GM19099 (cell line): ENCODE results near the gene HGFAC.

ENCODE experiments used
- POLR2A ChIP-seq: IDR thresholded peaks from 3 replicates; pipeline ENCODE4 v1.6.1; 2011; ENCODE audit warnings: low read depth; ENCODE audit not compliant: insufficient read length; ENCODE audit errors: extremely low read depth

The HGFAC gene

GRCh38 chr4:3427706-3428446, 13.9 kb upstream of the HGFAC start:
- TF ChIP-seq POLR2A: no peak

GRCh38 chr4:3429651-3430050, 12.1 kb upstream of the HGFAC start:
- no peak for TF ChIP-seq POLR2A

- TF ChIP-seq POLR2A: no peak
Measured at GRCh38 chr4:3430524-3430923, 11.2 kb upstream of the HGFAC start.

GRCh38 chr4:3431446-3431993, 10.2 kb upstream of the HGFAC start:
- no peak for TF ChIP-seq POLR2A

- TF ChIP-seq POLR2A: no peak
Measured at GRCh38 chr4:3432381-3432790, 9.4 kb upstream of the HGFAC start.

GRCh38 chr4:3433138-3433869, 8.5 kb upstream of the HGFAC start:
- no peak for TF ChIP-seq POLR2A

- no peak for TF ChIP-seq POLR2A
Measured at GRCh38 chr4:3434881-3435685, 6.7 kb upstream of the HGFAC start.

- TF ChIP-seq POLR2A: no peak
Measured at GRCh38 chr4:3435686-3435956, 6.1 kb upstream of the HGFAC start.

GRCh38 chr4:3436048-3436797, 5.5 kb upstream of the HGFAC start:
- TF ChIP-seq POLR2A: no peak

GRCh38 chr4:3436798-3437581, 4.8 kb upstream of the HGFAC start:
- no peak for TF ChIP-seq POLR2A

GRCh38 chr4:3437582-3437936, 4.2 kb upstream of the HGFAC start:
- no peak for TF ChIP-seq POLR2A

GRCh38 chr4:3437998-3438846, 3.5 kb upstream of the HGFAC start:
- TF ChIP-seq POLR2A: no peak

GRCh38 chr4:3438847-3439180, 3.0 kb upstream of the HGFAC start:
- no peak for TF ChIP-seq POLR2A
